HG03066 (cell line): ENCODE measurements around the gene RHOG.

ENCODE experiments used
- ATAC-seq: cut with Tn5 transposase; IDR thresholded peaks from one replicate; pipeline ENCODE4 v1.9.1; 2021; ENCODE audit warnings: low read depth; ENCODE audit not compliant: unreplicated experiment

The RHOG gene

GRCh38 chr11:3860375-3860774 lies 19.6 kb upstream of the RHOG start:
- no peak for ATAC-seq

GRCh38 chr11:3859373-3859881 lies 18.7 kb upstream of the RHOG start:
- peak; percentile 41 for ATAC-seq

- no peak for ATAC-seq
Measured at GRCh38 chr11:3857628-3858027, 16.9 kb upstream of the RHOG start.

GRCh38 chr11:3856856-3857553 lies 16.2 kb upstream of the RHOG start:
- ATAC-seq, result no peak

GRCh38 chr11:3855808-3856491 lies 15.2 kb upstream of the RHOG start:
- ATAC-seq, result peak; percentile 8

GRCh38 chr11:3854977-3855807 lies 14.4 kb upstream of the RHOG start, which contains the start of gene STIM1:
TSS of gene STIM1 (plus strand) at chr11:3855664. CDS start at chr11:3856271, 607 bp downstream.
- peak; percentile 58 for ATAC-seq

- ATAC-seq, result no peak
Measured at GRCh38 chr11:3854660-3854976, 13.9 kb upstream of the RHOG start.

GRCh38 chr11:3853899-3854659 lies 13.3 kb upstream of the RHOG start:
- ATAC-seq, result peak; percentile 40

- ATAC-seq, result no peak
Measured at GRCh38 chr11:3853545-3853842, 12.7 kb upstream of the RHOG start.

- no peak for ATAC-seq
Measured at GRCh38 chr11:3849297-3849874, 8.6 kb upstream of the RHOG start.

- no peak for ATAC-seq
Measured at GRCh38 chr11:3845670-3846069, 4.9 kb upstream of the RHOG start.

- no peak for ATAC-seq
Measured at GRCh38 chr11:3845246-3845645, 4.5 kb upstream of the RHOG start.

- no peak for ATAC-seq
Measured at GRCh38 chr11:3843326-3843725, 2.6 kb upstream of the RHOG start.

- peak; percentile 40 for ATAC-seq
Measured at GRCh38 chr11:3841426-3842350, 929 bp upstream of the RHOG start.

GRCh38 chr11:3840004-3840869 lies 522 bp downstream of the RHOG start:
- no peak for ATAC-seq

GRCh38 chr11:3838504-3838903 lies 2.3 kb downstream of the RHOG start:
- no peak for ATAC-seq

GRCh38 chr11:3837793-3838192 lies 3.0 kb downstream of the RHOG start:
- no peak for ATAC-seq

- ATAC-seq, result no peak
Measured at GRCh38 chr11:3836903-3837302, 3.9 kb downstream of the RHOG start.
